GM23338 (cell line): ENCODE measurements around the gene ID2. TPM values are rescaled to one million over a fixed set of nuclear protein-coding genes. Genes with fewer than 3 reads are reported as not detected.

ENCODE experiments used
- polyA plus RNA-seq: library from polyadenylated mRNA; unstranded; fragments of >200 nt; fragmentation: Nextera tagmentation; extraction: Ambion mirVana; gene quantifications from 2 replicates; pipeline ENCODE4 v1.2.1, GENCODE V29; 2016
- total RNA-seq: library from RNA; depleted of rRNA; stranded (reverse); fragments of >200 nt; shearing (Covaris generic); gene quantifications from 2 replicates; pipeline ENCODE4 v1.2.3, GENCODE V29; 2014; rRNA removed
- TF ChIP-seq, protein P1 (sequence below): IDR thresholded peaks from one replicate; pipeline ENCODE4 v1.6.1; 2018; ENCODE audit warnings: antibody characterized with exemption; ENCODE audit not compliant: unreplicated experiment
- TF ChIP-seq, protein P2 (sequence below): fragments of 250-450 bp; sonication (Bioruptor Pico); IDR thresholded peaks from 2 replicates; pipeline ENCODE4 v1.5.0; 2020; ENCODE audit warnings: mild to moderate bottlenecking, moderate library complexity

ID2 gene
- total and polyA plus RNA-seq, 2 experiments from 2014 or later: 87.0 to 110 TPM

DNA sequence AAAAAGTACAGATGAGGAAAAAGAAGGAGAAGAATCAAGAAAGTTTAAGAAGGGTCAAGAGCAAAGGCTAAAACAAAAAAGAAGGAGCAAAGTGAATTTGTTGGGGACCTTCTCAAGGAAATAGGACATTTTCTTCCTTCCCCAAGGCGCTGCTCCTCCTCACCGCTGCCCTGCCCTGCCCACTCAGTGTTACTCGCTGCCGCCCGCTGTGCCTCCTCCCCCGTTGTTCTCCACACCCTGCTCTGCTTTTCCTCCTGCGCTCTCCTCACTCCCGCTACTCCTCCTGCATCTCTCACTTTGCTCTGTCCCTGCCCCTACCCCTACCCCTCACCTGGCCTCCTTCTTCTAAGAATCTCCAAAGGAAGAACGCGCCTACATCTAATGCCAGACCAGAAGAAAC lies 50.7 kb downstream of the ID2 start (continued):
- TF ChIP-seq, protein P1, sequence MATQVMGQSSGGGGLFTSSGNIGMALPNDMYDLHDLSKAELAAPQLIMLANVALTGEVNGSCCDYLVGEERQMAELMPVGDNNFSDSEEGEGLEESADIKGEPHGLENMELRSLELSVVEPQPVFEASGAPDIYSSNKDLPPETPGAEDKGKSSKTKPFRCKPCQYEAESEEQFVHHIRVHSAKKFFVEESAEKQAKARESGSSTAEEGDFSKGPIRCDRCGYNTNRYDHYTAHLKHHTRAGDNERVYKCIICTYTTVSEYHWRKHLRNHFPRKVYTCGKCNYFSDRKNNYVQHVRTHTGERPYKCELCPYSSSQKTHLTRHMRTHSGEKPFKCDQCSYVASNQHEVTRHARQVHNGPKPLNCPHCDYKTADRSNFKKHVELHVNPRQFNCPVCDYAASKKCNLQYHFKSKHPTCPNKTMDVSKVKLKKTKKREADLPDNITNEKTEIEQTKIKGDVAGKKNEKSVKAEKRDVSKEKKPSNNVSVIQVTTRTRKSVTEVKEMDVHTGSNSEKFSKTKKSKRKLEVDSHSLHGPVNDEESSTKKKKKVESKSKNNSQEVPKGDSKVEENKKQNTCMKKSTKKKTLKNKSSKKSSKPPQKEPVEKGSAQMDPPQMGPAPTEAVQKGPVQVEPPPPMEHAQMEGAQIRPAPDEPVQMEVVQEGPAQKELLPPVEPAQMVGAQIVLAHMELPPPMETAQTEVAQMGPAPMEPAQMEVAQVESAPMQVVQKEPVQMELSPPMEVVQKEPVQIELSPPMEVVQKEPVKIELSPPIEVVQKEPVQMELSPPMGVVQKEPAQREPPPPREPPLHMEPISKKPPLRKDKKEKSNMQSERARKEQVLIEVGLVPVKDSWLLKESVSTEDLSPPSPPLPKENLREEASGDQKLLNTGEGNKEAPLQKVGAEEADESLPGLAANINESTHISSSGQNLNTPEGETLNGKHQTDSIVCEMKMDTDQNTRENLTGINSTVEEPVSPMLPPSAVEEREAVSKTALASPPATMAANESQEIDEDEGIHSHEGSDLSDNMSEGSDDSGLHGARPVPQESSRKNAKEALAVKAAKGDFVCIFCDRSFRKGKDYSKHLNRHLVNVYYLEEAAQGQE: no peak
- TF ChIP-seq, protein P2, sequence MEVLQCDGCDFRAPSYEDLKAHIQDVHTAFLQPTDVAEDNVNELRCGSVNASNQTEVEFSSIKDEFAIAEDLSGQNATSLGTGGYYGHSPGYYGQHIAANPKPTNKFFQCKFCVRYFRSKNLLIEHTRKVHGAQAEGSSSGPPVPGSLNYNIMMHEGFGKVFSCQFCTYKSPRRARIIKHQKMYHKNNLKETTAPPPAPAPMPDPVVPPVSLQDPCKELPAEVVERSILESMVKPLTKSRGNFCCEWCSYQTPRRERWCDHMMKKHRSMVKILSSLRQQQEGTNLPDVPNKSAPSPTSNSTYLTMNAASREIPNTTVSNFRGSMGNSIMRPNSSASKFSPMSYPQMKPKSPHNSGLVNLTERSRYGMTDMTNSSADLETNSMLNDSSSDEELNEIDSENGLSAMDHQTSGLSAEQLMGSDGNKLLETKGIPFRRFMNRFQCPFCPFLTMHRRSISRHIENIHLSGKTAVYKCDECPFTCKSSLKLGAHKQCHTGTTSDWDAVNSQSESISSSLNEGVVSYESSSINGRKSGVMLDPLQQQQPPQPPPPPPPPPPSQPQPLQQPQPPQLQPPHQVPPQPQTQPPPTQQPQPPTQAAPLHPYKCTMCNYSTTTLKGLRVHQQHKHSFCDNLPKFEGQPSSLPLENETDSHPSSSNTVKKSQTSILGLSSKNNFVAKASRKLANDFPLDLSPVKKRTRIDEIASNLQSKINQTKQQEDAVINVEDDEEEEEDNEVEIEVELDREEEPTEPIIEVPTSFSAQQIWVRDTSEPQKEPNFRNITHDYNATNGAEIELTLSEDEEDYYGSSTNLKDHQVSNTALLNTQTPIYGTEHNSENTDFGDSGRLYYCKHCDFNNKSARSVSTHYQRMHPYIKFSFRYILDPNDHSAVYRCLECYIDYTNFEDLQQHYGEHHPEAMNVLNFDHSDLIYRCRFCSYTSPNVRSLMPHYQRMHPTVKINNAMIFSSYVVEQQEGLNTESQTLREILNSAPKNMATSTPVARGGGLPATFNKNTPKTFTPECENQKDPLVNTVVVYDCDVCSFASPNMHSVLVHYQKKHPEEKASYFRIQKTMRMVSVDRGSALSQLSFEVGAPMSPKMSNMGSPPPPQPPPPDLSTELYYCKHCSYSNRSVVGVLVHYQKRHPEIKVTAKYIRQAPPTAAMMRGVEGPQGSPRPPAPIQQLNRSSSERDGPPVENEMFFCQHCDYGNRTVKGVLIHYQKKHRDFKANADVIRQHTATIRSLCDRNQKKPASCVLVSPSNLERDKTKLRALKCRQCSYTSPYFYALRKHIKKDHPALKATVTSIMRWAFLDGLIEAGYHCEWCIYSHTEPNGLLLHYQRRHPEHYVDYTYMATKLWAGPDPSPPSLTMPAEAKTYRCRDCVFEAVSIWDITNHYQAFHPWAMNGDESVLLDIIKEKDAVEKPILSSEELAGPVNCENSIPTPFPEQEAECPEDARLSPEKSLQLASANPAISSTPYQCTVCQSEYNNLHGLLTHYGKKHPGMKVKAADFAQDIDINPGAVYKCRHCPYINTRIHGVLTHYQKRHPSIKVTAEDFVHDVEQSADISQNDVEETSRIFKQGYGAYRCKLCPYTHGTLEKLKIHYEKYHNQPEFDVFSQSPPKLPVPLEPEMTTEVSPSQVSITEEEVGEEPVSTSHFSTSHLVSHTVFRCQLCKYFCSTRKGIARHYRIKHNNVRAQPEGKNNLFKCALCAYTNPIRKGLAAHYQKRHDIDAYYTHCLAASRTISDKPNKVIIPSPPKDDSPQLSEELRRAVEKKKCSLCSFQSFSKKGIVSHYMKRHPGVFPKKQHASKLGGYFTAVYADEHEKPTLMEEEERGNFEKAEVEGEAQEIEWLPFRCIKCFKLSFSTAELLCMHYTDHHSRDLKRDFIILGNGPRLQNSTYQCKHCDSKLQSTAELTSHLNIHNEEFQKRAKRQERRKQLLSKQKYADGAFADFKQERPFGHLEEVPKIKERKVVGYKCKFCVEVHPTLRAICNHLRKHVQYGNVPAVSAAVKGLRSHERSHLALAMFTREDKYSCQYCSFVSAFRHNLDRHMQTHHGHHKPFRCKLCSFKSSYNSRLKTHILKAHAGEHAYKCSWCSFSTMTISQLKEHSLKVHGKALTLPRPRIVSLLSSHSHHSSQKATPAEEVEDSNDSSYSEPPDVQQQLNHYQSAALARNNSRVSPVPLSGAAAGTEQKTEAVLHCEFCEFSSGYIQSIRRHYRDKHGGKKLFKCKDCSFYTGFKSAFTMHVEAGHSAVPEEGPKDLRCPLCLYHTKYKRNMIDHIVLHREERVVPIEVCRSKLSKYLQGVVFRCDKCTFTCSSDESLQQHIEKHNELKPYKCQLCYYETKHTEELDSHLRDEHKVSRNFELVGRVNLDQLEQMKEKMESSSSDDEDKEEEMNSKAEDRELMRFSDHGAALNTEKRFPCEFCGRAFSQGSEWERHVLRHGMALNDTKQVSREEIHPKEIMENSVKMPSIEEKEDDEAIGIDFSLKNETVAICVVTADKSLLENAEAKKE (CRISPR knock-in tag): no peak

Other genes with a start within 250 kb of the ID2 start
- 38.2 and 41.9 TPM in 2 replicates for gene KIDINS220, start 155.6 kb downstream of the ID2 start, total RNA-seq
- 11.4 and 12.8 TPM in 2 replicates for gene KIDINS220, start 155.6 kb downstream of the ID2 start, polyA plus RNA-seq